ENCODE results near the gene MAT1A. TPM values are rescaled to one million over a fixed set of nuclear protein-coding genes. Genes with fewer than 3 reads are reported as not detected.

Gene MAT1A
- total and polyA plus RNA-seq, 9 donors: 0.72 to 7.7 (median 1.5) TPM

GRCh38 chr10:80272793-80273522 is 16.5 kb downstream of the MAT1A start:
- no peaks in the 10 kb centered on the region for H3K9me3 ChIP-seq
- H3K4me3 ChIP-seq: no peak overlapping the region
- no peak overlapping the region for H3K27ac ChIP-seq
- H3K4me1 ChIP-seq (ENCODE audit: insufficient read depth): peaks cover 7% of the 10 kb centered on the region
- intact Hi-C loops (cut with DNase I): no loop called here
- WGBS, 3 donors: 81 to 83% (median 81%) methylated on average over 7 of the region's 7 CpGs
- no peaks in the 10 kb centered on the region for H3K27me3 ChIP-seq
- no peaks in the 10 kb centered on the region for H3K36me3 ChIP-seq
- TF ChIP-seq, protein P1, sequence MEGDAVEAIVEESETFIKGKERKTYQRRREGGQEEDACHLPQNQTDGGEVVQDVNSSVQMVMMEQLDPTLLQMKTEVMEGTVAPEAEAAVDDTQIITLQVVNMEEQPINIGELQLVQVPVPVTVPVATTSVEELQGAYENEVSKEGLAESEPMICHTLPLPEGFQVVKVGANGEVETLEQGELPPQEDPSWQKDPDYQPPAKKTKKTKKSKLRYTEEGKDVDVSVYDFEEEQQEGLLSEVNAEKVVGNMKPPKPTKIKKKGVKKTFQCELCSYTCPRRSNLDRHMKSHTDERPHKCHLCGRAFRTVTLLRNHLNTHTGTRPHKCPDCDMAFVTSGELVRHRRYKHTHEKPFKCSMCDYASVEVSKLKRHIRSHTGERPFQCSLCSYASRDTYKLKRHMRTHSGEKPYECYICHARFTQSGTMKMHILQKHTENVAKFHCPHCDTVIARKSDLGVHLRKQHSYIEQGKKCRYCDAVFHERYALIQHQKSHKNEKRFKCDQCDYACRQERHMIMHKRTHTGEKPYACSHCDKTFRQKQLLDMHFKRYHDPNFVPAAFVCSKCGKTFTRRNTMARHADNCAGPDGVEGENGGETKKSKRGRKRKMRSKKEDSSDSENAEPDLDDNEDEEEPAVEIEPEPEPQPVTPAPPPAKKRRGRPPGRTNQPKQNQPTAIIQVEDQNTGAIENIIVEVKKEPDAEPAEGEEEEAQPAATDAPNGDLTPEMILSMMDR (IDR thresholded peaks at IDR 0.05): no peak
- TF ChIP-seq POLR2A (IDR thresholded peaks at IDR 0.05) (no peak), EP300 (IDR thresholded peaks at IDR 0.05) (no peak)
- DNase-seq: no peak

DNA sequence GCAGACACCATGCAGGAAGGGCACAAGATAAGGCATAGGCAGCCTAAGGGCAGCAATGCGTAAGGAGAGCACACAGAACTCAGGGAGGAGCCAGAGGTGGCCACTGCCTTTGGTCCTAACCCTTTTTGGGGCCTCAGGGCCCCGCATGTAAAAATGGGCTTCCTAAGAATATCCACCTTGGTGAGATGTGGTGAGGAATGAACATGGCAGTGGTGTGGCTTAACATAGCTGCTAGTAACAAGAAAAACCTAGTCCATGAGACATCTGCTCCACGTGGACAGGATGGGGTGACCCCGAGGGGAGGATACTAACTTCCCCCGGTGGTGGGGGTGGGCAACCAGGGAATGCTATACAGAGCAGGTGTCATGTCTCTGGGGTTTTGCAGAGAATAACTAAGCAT is 18.0 kb downstream of the MAT1A start:
- no peaks in the 10 kb centered on the region for H3K9me3 ChIP-seq
- 60 to 64% (median 63%) methylated on average over 5 of the region's 5 CpGs for WGBS, 3 donors
- intact Hi-C loops (cut with DNase I): no loop called here
- no peak for DNase-seq
- no peak overlapping the region for H3K4me3 ChIP-seq
- H3K27ac ChIP-seq: no peak overlapping the region
- no peaks in the 10 kb centered on the region for H3K4me1 ChIP-seq (ENCODE audit: insufficient read depth)
- H3K36me3 ChIP-seq: no peaks in the 10 kb centered on the region
- no peak for TF ChIP-seq POLR2A (IDR thresholded peaks at IDR 0.05)
- no peak for TF ChIP-seq EP300 (IDR thresholded peaks at IDR 0.05)
- TF ChIP-seq, protein P1 (IDR thresholded peaks at IDR 0.05): no peak
- no peaks in the 10 kb centered on the region for H3K27me3 ChIP-seq

- TF ChIP-seq, protein P1 (IDR thresholded peaks at IDR 0.05): no peak
- no peak for TF ChIP-seq POLR2A (IDR thresholded peaks at IDR 0.05)
- no peak for TF ChIP-seq EP300 (IDR thresholded peaks at IDR 0.05)
- H3K4me3 ChIP-seq: no peak overlapping the region
- intact Hi-C loops (cut with DNase I): no loop called here
- H3K4me1 ChIP-seq (ENCODE audit: insufficient read depth): peaks cover 4% of the 10 kb centered on the region
- H3K9me3 ChIP-seq: no peaks in the 10 kb centered on the region
- H3K27me3 ChIP-seq: no peaks in the 10 kb centered on the region
- DNase-seq: no peak
- H3K36me3 ChIP-seq: no peaks in the 10 kb centered on the region
- H3K27ac ChIP-seq: no peak overlapping the region
- WGBS, 3 donors: 82 to 91% (median 85%) methylated on average over 7 of the region's 7 CpGs
Measured at GRCh38 chr10:80270887-80271286, 18.6 kb downstream of the MAT1A start.

GRCh38 chr10:80268938-80269588 is 20.4 kb downstream of the MAT1A start:
- H3K9me3 ChIP-seq: no peaks in the 10 kb centered on the region
- TF ChIP-seq, protein P1 (IDR thresholded peaks at IDR 0.05): no peak
- TF ChIP-seq POLR2A (IDR thresholded peaks at IDR 0.05) (no peak), EP300 (IDR thresholded peaks at IDR 0.05) (no peak)
- no peak overlapping the region for H3K4me3 ChIP-seq
- H3K36me3 ChIP-seq: no peaks in the 10 kb centered on the region
- no peak for DNase-seq
- peaks cover 4% of the 10 kb centered on the region for H3K4me1 ChIP-seq (ENCODE audit: insufficient read depth)
- intact Hi-C loops (cut with DNase I): no loop called here
- WGBS, 3 donors: 17 to 33% (median 17%) methylated on average over 4 of the region's 4 CpGs
- H3K27me3 ChIP-seq: no peaks in the 10 kb centered on the region
- no peak overlapping the region for H3K27ac ChIP-seq
